NCI-H1092 treated with DMSO at 0.1 percent for 48 hours (cell line): Measurements from ENCODE around the gene PRKG2.
A peak's percentile ranks its signal among the peaks of the same experiment; 100 is the strongest.

Experiments used
- DNase-seq: peaks from one replicate; lab custom pipeline; 2025; lab: John Stamatoyannopoulos, UW

The PRKG2 gene

DNA sequence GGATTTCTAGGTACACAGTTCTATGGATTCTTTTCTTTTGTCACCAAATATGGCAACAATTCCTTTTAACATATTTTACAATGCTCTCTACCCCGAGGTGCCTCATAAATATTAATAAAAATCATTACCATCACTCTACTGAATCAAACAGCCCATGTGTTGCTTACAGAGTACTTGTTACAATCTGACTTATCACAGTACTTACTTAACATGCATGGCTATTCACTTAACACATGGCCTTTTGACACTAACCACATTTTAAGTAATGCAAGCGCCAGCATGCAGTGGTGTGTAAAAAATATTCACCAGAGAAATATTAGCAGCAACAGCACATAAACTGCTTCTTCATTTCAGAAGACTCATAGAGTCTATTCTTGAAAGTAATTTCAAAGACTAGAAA lies 119.6 kb downstream of the PRKG2 start:
- DNase-seq: no peak

DNA sequence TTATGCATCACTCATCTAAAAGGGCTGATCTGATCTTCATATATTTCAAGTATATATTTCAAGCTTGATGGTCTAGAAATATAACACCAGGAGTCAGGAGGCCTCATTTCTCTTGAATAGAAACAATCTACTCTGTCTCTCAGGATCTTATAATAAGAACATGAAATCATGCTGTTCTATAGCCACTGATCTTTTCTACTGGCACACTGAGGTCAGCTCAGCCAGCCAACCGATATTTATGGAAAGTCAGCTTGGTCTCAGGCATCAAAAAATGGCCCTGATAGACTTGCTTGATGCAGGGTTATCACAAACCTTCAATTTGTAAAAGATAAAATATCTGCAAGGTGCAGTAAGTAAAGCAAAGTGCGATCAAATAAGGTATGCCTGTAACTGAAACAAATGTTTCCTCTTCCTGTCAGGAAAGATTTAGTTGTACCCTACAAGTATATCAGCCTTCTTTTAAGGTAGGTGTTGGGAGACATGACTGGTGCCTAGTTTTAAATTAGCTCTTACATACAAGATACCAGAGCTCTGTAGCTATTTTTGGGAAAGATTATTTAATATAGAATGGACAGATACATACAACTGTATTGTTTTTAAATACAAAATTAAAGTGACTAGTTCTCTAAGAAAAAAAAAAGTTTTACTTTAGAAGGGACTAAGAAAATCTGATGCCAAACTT lies 121.2 kb downstream of the PRKG2 start:
- no peak for DNase-seq

DNA sequence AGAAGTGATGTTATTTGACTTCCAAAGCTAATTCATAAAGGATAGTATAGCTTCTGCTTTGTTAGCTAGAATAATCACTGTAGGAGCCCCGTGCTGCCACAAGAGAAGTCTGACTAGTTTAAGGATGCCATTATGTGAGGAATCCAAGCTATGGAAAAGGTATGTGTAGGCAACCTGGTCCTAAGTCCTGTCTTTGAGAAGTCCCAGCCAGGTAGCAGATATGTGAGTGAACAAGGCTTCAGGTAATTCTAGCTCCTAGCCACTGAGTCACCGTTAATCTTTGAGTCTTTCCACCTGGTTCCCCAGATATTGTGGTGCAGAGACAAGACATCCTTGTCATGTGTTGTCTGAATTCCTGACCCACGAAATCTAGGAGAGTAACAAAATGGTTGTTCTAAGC lies 129.0 kb downstream of the PRKG2 start:
- DNase-seq: no peak

DNA sequence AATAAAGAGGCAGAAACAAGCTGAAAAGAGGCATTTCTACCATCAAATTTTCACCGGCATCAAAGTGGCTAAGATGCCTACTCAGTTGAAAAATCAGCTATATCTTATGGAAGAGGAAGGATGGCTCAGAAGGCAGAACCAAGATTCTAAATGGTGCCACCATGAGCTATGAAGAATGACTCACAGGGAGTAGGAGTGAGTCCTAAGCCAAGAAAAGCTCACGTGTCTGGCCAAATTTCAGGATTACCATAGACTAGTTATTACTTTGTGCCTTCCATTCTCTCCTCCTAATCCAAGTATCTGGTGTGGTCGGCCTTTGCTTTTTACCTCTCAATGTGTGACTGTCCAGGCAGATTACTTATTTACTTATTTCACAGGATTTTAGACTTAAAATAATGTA lies 129.7 kb downstream of the PRKG2 start:
- DNase-seq: no peak

DNA sequence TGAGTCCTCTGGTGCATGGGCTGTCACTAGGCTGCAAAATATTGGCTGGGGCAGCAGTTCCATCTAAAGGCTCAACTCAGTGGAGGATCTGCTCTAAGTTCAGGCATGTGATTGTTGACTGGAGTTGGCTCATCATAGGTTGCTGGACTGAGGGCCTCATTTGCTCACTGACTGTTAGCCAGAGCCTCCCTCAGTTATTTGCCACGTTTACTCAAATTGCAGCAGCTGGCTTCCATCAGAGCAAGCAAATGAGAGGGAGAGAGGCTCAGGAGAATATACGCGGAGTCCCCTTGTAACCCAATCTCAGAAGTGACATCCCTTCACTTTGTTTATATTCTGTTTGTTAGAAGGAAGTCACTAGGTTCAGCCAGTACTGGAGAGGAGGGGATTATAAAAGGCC lies 130.4 kb downstream of the PRKG2 start:
- DNase-seq: no peak

GRCh38 chr4:81084029-81084428 lies 131.0 kb downstream of the PRKG2 start:
- DNase-seq: peak; percentile 27

DNA sequence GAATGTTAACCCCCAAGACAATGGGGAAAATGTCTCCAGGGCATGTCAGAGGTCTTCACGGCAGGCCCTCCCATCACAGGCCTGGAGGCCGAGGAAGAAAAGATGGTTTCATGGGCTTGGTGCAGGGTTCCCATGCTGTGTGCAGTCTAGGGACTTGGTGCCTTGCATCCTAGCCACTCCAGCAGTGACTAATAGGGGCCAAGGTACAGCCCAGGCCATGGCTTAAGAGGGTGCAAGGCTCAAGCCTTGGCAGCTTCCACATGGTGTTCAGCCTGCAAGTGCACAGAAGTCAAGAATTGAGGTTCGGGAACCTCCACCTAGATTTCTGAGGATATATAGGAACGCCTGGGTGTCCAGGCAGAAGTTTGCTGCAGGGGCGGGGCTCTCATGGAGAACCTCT lies 133.9 kb downstream of the PRKG2 start:
- no peak for DNase-seq

- DNase-seq: no peak
These were observed 144.0 kb downstream of the PRKG2 start for GRCh38 chr4:81071013-81071412.

GRCh38 chr4:81069706-81070331 lies 145.2 kb downstream of the PRKG2 start:
- DNase-seq: peak; percentile 84

- DNase-seq: no peak
These were observed 149.6 kb downstream of the PRKG2 start for GRCh38 chr4:81065446-81065845.

DNA sequence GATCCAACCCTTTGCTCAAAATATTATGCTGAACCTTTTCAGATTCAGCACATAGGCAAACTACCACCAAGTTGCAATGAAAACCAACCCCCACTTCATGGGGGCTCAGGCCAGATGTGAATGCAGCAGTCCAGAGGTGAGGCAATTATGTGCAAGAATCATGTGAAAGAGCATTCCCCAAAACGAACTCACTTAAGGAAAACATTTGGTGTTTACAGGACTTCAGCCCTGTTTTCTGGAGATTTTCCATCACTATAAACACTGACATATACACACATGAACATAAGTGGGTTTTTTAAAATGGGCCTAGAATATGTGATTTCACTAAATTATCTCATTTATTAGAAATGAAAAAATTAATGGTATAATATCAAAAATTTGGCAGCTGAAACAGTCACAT lies 153.0 kb downstream of the PRKG2 start:
- DNase-seq: no peak

- no peak for DNase-seq
These were observed 153.7 kb downstream of the PRKG2 start for GRCh38 chr4:81061344-81061730.

- DNase-seq: no peak
These were observed 154.3 kb downstream of the PRKG2 start for GRCh38 chr4:81060587-81061343.

DNA sequence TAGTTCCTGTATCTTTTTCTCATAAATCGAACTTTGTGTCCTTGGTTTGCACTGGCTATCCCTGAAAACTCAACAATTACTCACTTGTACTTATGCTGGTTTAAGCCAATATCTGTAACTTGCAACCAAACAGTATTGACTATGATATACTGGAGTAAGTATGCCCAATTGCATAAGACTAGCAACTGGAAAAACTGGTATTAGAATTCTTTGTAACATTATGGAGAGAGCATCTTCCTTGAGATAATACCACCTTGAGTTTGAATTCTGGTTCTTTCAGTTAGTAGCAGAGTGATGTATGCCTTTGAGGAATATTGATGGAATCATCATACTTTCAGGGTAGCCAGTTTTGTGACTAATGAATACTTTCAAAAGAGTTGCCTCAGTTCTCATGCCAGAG lies 156.4 kb downstream of the PRKG2 start:
- DNase-seq: no peak

DNA sequence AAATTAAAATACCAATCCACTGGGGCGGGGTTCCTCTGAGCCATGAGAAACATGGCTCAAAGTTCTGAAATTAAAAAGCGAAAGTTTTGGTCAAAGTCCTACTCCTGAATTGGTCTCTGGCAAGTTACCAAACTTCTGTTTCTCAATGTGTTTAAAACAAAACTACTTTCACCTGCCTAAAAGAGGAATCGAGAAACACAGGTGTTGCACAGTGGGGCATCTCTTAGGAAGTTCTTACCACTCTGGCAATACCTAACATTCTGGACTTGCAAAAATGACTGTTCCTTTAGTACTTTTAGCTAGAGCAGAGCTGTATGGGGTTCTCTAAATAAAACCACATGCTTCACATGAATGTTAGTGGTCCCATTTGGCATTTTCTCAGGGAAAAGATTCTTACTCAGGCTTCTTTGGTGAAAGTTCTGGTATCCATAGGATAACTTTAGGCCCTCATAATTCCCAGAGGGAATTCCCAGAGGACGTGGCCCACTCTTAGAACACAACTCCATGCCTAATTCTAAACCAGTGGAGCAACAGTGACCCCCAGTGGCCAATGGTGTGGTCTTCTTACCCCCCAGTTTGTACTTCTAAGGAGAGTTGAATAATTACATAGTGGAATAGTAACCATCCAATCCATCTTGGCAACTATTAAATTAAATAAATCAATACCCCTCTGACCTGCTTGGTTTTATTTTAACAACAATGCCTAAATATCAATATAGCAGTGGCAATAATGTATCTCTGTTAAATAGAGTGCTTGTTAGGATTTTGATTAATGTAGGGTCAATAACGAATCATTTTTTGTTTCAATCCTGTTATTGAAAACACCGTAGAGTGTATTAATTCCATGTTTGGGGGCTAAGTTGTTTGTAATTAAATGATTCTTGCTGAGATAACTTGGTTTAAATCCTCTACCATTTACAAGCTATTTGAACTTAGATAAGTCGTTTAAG lies 162.6 kb downstream of the PRKG2 start:
- DNase-seq: peak; percentile 60

GRCh38 chr4:81049907-81050306 lies 165.1 kb downstream of the PRKG2 start:
- DNase-seq: no peak

- no peak for DNase-seq
These were observed 165.7 kb downstream of the PRKG2 start for GRCh38 chr4:81049330-81049729.

GRCh38 chr4:81042578-81043365 lies 172.2 kb downstream of the PRKG2 start:
- no peak for DNase-seq

- peak; percentile 49 for DNase-seq
These were observed 174.9 kb downstream of the PRKG2 start for GRCh38 chr4:81040012-81040659.

DNA sequence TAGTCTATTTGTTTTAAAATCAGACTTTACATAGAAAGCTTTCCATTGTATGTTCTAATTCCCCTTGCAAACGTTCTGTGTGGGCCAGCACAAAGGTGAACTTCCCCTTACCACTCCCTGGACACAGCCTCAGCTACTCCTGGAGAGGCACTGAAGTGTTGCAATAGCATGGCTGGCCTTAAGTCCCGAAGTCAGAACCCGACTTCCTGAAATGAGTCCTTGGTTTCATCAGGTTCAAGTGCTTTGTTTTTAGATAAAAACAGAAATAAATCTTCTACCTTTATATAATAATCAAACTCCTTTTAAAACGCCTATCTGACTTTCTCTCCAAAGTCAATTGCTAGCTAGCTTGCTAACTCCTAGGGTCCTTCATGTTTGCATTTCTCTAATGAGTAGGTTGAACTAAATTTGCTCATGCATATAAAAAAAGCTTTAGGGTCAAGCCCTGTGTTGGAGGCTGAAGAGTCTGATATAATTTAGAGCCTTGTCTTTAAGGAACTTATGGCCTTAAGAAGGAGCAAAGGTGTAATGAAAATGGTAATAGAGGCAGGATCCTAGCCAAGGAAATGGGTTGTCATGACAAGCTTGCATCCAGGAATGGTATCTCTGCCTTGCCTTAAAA lies 175.6 kb downstream of the PRKG2 start:
- DNase-seq: no peak
